ENCODE measurements around the gene CDC42EP2.

- no peak for TF ChIP-seq JUND (IDR thresholded peaks at IDR 0.05; ENCODE audit: low read depth, low read length)
- TF ChIP-seq SMC3 (IDR thresholded peaks at IDR 0.05; ENCODE audit: borderline replicate concordance, low read length) = no peak
Observed at GRCh38 chr11:65316227-65317024, 1.8 kb downstream of the CDC42EP2 start.

All from GM12878 (cell line).